Anterior cingulate cortex (tissue), 58 donors: ENCODE data around the gene ADCY1.
A peak's percentile ranks its signal among the peaks of the same experiment; 100 is the strongest.
"Not testable (repeated sequence)": the region's sequence is repeated elsewhere in the genome, so short reads cannot be mapped to it uniquely, and the experiment has no call there.

Source experiments
- DNase-seq, 58 donors: peaks; one replicate each; lab custom pipeline; 2025; lab: John Stamatoyannopoulos, UW

ADCY1 gene

DNA sequence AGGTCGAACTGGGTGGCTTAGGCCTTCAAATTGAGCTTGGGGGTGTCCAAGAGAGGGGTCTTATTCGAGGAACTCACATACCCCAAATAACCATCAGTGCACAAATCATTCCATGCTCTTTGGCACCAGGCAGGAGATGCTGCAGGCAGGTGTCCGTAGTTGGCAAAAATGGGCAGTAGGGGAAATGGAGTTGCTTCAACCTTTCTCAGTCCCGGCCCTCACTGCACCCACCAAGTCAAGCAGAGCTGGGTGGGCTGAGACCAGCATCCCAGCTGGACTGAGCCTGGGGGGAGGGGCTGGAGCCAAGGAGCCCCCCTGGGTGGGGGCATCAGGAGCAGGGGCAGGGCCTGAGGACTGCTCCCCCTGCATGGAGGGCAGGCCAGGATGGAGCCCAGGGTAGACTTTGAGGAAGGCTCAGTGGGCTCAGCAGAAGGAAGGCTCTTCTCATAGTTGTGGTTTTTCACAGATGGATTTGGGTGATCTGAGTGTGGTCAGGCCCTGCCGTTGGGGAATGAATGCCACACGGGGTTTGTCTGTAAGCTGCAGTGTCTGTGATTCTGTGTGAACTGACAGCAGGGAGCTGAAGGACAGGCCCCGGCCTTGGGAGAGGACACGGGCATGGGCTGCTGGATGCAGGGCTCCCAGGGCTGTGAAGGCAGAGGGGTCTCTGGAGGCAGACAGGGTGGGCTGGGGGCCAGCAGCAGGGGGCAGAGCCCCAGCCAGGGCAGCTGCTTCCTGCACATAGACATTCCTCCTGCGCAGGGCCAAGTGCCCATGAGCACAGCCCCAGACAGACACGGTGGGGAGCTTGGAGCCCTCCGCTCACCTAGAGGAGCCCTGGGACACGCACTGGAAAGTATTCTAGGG is 144.5 kb downstream of the ADCY1 start:
- DNase-seq = no peak

DNA sequence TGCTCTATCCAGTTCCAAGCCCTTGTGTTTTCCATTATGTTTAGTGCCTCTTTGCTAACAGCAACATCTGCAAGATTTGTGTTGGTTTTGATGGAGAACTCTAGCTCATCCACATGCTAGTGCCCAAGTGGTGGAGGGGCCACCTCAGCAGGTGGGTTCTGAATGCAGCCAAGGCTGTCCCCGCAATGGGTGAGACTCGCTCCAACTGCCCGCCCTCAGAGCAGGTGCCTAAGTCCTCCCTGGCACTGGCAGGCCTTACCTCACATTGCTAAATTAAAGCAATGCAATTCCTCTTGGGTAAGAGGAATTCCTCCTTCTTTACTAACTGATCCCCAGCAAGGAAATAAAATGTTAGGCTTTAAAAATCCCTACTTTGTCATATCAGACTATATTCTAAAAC is 146.8 kb downstream of the ADCY1 start:
- DNase-seq = no peak

DNA sequence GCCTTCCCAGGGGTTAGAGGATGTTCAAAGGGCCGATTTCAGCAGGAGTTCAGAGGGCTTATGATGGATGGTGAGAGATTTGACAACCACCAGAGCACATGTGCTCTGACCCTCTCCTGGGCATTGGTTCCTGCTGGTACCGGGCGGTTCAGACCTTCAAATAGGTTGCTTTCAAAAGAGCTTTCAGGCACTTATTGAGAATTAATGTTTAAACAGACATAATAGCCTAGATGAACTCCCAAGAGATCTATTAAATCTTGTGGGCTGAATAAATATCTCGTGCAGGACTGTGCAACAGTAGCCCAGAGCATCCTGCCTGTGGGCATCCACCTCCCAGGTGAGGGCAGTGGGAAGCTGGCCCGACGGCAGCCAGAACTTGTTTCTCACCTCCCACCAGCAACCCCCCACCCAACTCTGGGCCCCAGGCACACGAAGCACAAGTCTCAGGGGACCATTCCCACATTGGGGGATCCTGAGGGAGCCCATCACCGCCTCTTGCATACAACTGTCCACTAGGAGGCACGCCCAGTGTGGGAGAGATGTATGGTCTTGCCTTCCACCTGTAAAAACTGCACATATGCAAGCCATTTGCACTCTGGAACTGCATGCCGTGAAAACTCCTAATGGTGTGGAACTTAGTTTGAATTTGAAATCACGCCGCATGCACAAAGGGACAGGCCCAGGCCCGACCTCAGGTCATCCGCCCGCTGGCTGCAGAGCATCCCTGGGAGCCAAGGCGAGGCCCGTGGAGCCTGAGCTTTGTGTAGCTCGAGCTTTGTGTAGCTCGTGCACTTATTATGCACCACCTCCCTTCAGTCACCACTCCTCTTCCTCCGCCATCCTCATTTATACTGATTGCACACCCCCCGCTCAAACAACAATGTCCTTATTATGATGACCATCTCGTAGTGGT is 147.8 kb downstream of the ADCY1 start:
- no peak for DNase-seq

DNA sequence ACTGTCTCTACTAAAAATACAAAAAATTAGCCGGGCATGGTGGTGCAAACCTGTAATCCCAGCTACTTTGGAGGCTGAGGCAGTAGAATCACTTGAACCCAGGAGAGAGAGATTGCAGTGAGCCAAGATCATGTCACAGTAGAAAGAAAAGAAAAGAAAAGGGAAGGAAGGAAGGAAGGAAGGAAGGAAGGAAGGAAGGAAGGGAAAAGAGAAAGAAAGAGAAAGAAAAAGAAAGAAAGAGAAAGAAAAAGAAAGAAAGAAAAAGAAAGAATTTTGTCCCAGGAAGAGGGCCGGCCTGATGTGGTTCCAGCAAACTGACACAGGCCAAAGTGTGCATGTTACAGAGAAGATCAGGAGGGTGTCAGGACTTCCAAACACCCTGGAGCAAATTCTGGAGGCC is 151.1 kb downstream of the ADCY1 start:
- DNase-seq = not testable (repeated sequence)

DNA sequence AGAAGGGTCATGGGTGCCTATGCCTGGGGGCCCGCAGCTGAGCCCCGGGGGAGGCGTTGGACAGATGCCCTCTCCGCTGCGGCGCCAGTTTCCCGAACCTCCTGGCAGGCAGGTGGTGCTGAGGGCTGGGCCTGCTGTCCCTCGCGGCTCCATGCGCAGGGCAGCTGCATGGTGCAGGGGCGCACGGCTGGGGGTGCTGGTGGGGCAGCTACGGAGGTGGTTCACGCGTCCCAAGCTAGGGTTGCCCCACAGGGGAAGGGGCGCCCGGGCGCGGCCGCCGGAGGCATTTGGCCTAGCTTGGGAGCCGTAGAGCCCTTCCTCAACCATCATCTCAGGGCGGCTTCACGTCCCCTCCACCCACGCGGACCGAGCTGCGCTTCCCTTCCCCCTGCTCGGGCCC is 152.7 kb downstream of the ADCY1 start:
- no peak for DNase-seq

DNA sequence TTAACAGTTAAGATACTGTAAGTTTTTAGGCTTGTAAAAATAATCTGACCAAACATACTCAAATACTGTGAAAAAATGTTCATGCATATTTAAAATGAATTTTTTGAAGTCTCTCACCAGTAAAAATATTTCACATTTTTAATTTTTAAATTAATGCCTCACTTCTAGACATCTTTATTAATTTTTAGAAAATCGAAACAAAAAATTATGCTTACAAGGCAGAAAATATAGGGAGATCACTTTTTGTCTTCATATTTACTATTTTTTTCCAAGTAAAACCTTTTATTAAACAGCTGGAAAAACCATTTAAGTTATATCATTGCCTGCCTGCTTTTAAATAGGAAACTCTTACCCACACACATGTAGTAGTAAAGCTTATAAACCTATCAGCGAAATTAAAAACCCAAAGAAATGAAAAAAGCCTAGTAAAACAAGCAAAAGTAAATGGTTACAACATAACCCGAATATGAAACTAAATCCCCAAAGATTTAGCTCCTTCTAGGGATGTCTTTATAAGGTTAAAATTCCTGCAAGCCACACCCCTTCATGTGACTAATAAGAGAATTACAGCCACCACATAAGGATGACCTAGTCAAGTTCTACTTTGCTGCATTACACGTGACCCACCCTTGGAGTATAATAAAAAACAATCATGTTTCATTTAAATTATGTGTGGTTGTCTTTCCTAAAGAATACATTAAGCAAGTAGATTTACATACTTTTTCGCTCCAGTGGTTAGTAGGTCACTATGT is 157.7 kb downstream of the ADCY1 start:
- not testable (repeated sequence) for DNase-seq

DNA sequence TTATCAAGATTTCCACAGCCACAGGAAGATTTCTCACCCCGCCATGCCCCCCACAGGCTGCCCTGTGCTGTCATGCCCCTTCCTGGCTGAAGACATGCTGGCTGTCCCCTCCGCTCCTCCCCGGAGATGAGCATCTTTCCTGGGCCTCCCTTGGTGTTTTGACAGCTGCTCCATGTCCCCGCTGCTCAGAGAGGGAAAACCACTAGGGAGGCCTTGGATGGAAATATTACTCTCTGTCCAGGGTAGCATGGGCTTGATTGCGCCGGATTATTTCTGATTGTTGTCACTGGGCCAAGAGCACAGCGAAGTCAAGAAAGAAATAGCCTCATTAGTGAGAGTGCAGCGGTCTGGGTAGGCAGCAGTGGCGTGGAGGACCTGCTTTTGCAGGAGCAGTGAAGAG is 164.8 kb downstream of the ADCY1 start:
- DNase-seq = not testable (repeated sequence)

DNA sequence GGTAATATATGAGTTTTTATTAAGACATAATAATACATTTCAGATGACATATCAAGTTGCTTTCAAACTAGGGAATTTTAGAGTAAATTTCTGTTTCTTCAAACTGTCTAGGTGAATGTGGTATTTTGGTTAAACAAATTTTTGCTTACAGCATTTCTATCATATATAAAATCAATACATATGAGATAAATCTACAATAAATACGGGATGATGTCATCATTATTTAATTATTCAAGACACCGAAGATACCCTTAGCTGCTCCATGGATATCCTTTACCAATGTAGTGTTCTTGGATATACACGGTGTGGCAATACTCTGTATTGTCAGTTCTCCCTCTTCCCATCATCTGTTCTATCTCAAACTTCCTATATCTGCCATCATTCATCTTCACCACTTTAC is 166.4 kb downstream of the ADCY1 start:
- not testable (repeated sequence) for DNase-seq

DNA sequence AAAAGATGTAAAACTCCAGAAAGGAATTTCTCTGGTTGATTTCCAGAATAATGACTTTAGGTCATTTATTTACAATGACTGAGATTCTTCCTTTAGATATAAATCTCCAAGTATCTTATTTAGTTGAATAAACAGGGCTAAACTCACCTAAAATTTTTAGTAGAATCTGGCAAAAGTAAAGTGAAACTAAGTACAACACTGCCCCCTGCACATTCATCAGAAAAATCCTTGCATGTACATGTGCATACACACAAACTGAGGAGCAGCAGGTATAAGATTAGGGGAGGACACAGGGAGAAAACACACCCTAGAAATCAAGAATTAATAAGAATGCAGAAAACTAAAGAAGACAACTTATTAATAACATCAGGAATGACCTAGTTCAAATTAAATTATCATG is 174.8 kb downstream of the ADCY1 start:
- DNase-seq = peak in 1 of 58 donors; percentile 11

DNA sequence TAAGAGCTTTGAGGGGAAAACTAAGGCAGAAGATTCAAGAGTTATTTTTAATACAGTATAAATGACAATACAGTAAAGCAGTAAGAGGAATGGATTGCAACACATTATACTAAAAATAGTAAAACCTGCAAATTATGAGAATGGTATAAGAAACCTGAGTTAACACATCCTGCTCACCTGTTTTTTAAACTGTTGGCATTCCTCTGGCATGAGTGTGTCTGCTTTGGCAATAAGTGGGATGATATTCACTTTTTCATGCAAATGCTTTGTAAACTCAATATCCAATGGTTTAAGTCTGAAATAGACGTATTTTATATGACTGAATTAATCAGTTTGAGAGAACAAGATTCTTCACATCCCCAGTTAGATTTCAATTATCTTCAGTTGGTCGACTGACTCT is 177.2 kb downstream of the ADCY1 start:
- not testable (repeated sequence) for DNase-seq

DNA sequence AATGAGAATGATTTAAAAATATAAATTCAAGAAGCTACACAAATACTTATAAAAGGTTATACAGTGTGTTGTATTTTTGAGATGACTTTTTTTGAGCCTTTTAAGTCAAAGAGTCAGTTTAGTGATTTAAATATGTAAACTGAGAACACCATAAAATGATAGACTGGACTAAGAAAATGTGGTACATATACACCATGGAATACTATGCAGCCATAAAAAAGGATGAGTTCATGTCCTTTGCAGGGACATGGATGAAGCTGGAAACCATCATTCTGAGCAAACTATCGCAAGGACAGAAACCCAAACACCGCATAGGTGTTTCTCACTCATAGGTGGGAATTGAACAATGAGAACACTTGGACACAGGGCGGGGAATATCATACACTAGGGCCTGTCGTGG is 182.2 kb downstream of the ADCY1 start:
- not testable (repeated sequence) for DNase-seq

DNA sequence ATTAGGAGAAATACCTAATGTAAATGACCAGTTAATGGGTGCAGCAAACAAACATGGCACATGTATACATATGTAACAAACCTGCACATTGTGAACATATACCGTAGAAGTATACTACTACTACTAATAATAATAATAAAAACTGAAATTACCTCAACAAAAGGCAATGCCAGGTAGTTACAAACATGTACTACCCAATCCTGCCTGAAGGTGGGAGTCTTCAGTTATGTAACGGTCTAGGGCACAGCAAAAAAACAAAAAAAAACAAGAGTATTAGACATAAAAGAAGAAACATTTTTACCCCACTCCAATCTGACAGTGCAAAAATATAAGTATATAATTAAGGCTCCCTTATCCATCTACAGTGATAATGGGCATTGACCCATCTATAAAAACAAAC is 182.6 kb downstream of the ADCY1 start:
- not testable (repeated sequence) for DNase-seq

DNA sequence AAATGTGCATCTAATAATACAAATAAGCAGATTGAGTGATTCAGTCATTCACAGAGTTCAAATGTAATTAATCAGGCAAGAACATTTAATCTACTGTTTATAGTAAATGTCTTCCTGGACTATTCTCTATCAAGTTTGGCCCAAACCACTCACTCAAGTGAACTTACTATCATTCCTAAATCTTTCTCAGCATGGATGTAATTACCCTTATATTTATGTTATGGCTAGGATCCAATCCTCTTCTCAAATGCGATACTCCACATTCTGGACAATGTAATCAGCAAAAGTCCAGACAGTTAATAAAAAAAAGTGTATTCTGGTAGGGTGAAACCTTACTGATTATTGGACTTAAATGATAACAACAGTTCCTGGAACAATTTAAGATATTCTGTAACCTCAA is 185.3 kb downstream of the ADCY1 start:
- DNase-seq = not testable (repeated sequence)

DNA sequence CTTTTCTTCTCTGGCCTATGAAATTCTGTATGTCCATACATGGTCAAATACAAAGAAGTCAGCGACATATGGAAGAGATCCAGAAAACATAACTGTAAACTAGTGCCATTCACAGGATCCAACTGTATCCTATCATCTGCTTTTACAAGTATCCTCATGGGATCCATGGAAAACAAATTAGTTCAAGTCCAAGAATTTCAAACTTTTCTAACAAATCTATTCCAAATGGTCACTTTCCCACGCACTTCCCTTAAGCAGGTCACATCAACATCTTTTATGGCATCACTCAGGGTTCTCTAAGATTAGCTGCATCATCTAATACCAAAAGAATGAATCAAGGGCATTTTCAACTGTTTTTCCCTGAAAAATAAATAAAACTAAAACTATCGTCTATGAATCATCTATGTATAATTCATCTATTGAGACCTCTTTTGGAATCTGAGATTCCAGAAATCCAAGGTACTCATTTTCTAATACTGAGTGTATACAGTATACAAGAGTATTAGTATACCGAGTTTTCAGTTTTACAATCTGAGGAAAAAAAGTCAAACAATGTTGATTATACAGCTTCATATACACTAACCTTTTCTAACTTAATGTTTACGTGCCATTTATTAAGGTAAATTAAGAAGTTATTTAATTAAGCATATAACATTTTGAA is 187.5 kb downstream of the ADCY1 start:
- not testable (repeated sequence) for DNase-seq

DNA sequence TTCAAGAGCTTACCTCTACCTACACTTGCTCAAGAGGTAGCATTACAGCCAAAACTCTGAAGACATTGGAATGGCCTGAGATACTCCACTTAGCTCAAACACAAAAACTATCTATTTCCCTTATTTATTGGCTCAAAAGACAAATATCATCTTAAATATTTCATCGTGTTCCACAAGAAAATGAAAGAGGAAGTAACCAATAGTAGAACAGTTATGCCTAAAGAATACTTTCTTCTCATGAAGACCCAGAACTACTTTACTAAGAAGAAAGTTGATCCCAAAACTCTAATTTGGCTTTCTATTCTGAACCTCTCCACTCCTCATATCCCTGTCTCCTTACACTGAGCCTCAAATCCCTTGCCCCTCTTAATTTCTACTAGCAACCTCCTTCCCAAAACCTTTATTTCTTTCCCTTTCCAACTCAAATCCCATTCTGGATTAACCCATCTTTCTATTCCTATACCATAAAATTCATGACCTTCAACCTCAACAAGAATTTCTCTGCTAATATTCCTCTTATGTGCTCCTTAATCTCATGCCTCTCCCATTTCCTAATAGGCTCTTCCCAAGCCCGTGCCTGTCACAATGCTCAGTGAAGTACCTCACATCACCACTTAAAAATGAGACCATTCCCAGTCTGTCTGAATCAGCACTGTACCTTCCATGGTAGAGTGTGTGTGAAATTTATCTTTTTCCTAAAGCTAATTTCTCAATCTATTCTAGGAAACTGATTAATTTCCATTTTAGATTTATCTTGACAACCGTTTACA is 188.2 kb downstream of the ADCY1 start:
- DNase-seq = not testable (repeated sequence)

DNA sequence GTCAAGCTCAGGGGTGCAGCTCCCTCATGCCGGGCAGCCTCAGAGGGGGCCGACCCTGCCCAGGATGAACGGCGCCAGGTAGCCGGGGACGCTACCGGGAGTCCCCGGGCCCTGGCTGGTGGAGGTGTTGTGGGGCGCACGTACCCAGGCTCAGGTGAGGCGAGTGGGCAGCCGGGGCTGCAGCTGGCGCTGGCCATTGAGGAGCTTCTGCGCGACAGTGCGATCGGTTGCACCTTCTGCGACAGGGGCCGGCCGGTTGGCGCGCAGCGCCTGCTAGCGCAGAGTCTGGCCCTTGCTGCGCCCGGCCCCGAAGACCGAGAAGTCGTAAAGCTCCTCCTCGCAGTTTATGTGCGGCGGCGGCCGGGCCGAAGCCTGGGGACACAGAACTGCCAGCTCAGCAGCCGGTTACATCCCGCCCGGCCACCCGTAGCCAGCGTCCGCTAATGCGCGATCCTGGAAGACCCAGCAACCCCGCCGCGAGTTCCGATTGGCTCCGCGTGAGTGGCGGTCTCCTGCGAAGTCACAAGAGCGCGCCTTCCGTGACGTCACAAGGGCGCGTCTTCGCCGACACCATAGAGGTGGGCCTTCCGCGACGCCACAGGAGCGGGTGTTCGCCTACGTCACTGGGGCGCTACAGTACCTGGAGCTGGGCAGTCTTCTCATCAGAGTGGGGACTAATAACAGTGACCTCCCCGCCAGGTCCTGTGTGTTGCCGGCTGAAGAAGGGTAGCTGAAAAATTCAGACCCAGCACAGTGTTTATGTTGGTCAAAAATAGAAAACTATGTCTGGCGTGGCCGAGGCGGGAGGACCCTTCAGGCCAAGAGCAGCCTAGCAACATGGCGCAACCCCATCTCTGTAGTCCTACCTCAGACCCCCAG is 194.6 kb downstream of the ADCY1 start:
- DNase-seq = peak; percentile 67 to 99 (median 96)

DNA sequence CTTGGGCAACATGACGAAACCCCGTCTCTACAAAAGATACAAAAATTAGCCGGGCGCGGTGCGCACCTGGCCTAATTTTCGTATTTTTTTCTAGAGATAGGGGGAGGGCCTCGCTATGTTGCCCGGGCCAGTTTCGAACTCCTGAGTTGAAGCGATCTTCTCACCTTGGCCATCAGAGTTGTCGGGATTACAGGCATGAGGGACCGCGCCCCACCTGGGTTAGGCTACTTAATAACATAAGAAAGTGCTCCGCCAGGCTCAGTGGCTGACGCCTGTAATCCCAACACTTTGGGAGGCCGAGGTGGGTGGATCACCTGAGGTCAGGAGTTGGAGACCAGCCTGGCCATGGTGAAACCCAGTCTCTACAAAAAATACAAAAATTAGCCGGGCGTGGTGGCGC is 195.5 kb downstream of the ADCY1 start:
- DNase-seq = peak in 1 of 58 donors; percentile 1
